ENCODE results near the gene FZD4. TPM values are rescaled to one million over a fixed set of nuclear protein-coding genes. Genes with fewer than 3 reads are reported as not detected.

FZD4 gene
- total RNA-seq, 1 donor from 2014 or later = 18.2 TPM

GRCh38 chr11:86912238-86912637 lies 43.0 kb downstream of the FZD4 start:
- no peak for DNase-seq (ENCODE audit: low spot score)

- no peak for DNase-seq (ENCODE audit: low spot score)
These were observed 44.6 kb downstream of the FZD4 start for GRCh38 chr11:86910592-86910991.

- no peak for DNase-seq (ENCODE audit: low spot score)
These were observed 49.0 kb downstream of the FZD4 start for GRCh38 chr11:86906198-86906597.

- DNase-seq (ENCODE audit: low spot score) = no peak
These were observed 49.9 kb downstream of the FZD4 start for GRCh38 chr11:86905252-86905651.

- DNase-seq (ENCODE audit: low spot score) = no peak
These were observed 51.2 kb downstream of the FZD4 start for GRCh38 chr11:86904001-86904400.

GRCh38 chr11:86902345-86902744 lies 52.9 kb downstream of the FZD4 start:
- no peak for DNase-seq (ENCODE audit: low spot score)

GRCh38 chr11:86901599-86901998 lies 53.6 kb downstream of the FZD4 start:
- DNase-seq (ENCODE audit: low spot score) = no peak

- DNase-seq (ENCODE audit: low spot score) = no peak
These were observed 55.0 kb downstream of the FZD4 start for GRCh38 chr11:86900162-86900561.

GRCh38 chr11:86898689-86899088 lies 56.5 kb downstream of the FZD4 start:
- DNase-seq (ENCODE audit: low spot score) = no peak

GRCh38 chr11:86896441-86896841 lies 58.8 kb downstream of the FZD4 start:
- DNase-seq (ENCODE audit: low spot score) = no peak

Other genes starting within 250 kb of the FZD4 start
- gene PRSS23, start 154.9 kb downstream of the FZD4 start, total RNA-seq = 178 TPM
- gene TMEM135, start 82.5 kb upstream of the FZD4 start, total RNA-seq = 23.7 TPM

All from mucosa of gallbladder (tissue), 1 donor.